B cell (primary cell): ENCODE measurements around the gene RNPEPL1. TPM values are rescaled to one million over a fixed set of nuclear protein-coding genes. Genes with fewer than 3 reads are reported as not detected.

Experiments used
- ATAC-seq: fragments of 200-7000 bp; cut with Tn5 transposase; one replicate; pipeline ENCODE4 v1.10.0; 2021; ENCODE audit warnings: low read depth, mild to moderate bottlenecking, moderate number of reproducible peaks, moderate library complexity
- CTCF ChIA-PET: fragments of 350-600 bp; sonication (Branson Sonifier 250); formaldehyde crosslinking; loops from one replicate; lab custom pipeline; 2021; ENCODE audit warnings: antibody characterized with exemption, inconsistent platforms; lab: Charles Lee
- POLR2A ChIA-PET: fragments of 350-600 bp; sonication (Branson Sonifier 250); formaldehyde crosslinking; loops from one replicate; lab custom pipeline; 2021; ENCODE audit warnings: antibody characterized with exemption; lab: Charles Lee
- DNase-seq: peaks from one replicate; pipeline ENCODE4 v3.0.0; 2013
- H2AFZ ChIP-seq: 2 replicates; pipeline ENCODE4 v1.6.1; 2012; ENCODE audit warnings: mild to moderate bottlenecking, low read depth, low read length; ENCODE audit not compliant: insufficient read depth, poor library complexity, severe bottlenecking
- H3K27ac ChIP-seq, 2 donors: 1 replicate in 1 of 2; 2 replicates in 1 of 2; pipeline ENCODE4 v1.5.1; 2012 to 2013; ENCODE audit warnings: low read length in 2 of 2, mild to moderate bottlenecking in 2 of 2, moderate library complexity in 1 of 2
- H3K27me3 ChIP-seq, 4 experiments: fragments of 200-600 bp in 1 of 4; sonication (generic) in 1 of 4; replicated peaks in 1 of 4; 1 replicate in 2 of 4; 2 replicates in 2 of 4; pipeline versions ENCODE4 v1.6.1 to v1.7.0; 2013 to 2016; ENCODE audit warnings: low read length in 3 of 4, mild to moderate bottlenecking in 2 of 4, mixed read lengths in 1 of 4, moderate library complexity in 1 of 4; ENCODE audit not compliant: insufficient read depth in 4 of 4, control insufficient read depth in 3 of 4; ENCODE audit errors: control extremely low read depth in 1 of 4
- H3K36me3 ChIP-seq, 2 experiments: replicated peaks in 1 of 2; 1 replicate in 1 of 2; 2 replicates in 1 of 2; pipeline versions ENCODE4 v1.6.1 to v1.7.1; 2013; ENCODE audit warnings: low read length in 1 of 2; ENCODE audit not compliant: insufficient read depth in 2 of 2, control insufficient read depth in 1 of 2; ENCODE audit errors: control extremely low read depth in 1 of 2, extremely low read depth in 1 of 2
- H3K4me1 ChIP-seq, 2 donors: fragments of 200-600 bp in 1 of 2; sonication (generic) in 1 of 2; 1 replicate in 1 of 2; 2 replicates in 1 of 2; pipeline versions ENCODE4 v1.5.1 to v1.6.1; 2013 to 2017; ENCODE audit warnings: low read length in 2 of 2; ENCODE audit not compliant: control insufficient read depth in 2 of 2, insufficient read depth in 2 of 2
- H3K4me2 ChIP-seq: replicated peaks from 2 replicates; pipeline ENCODE3; 2012; ENCODE audit warnings: mild to moderate bottlenecking, low read depth, low read length; ENCODE audit not compliant: poor library complexity, severe bottlenecking
- H3K4me3 ChIP-seq, 5 experiments: fragments of 200-600 bp in 1 of 5; sonication (generic) in 1 of 5; 1 replicate in 3 of 5; 2 replicates in 2 of 5; pipeline versions ENCODE4 v1.5.1 to v1.7.0; 2011 to 2016; ENCODE audit warnings: low read length in 4 of 5, mild to moderate bottlenecking in 4 of 5, low read depth in 2 of 5, control low read depth in 1 of 5, moderate library complexity in 1 of 5; ENCODE audit not compliant: insufficient read depth in 1 of 5; ENCODE audit errors: control extremely low read depth in 1 of 5, extremely low read depth in 1 of 5
- H3K79me2 ChIP-seq: fragments of 200-600 bp; sonication (generic); one replicate; pipeline ENCODE4 v1.6.0; 2016; ENCODE audit warnings: low read length; ENCODE audit not compliant: control insufficient read depth, insufficient read depth
- H3K9ac ChIP-seq: fragments of 200-600 bp; sonication (generic); 2 replicates; pipeline ENCODE4 v1.6.1; 2017; ENCODE audit warnings: mild to moderate bottlenecking, low read length, moderate library complexity
- H3K9me3 ChIP-seq, 3 donors: one replicate each; pipeline versions ENCODE4 v1.6.1 to v1.7.1; 2013; ENCODE audit warnings: low read length in 2 of 3; ENCODE audit not compliant: control insufficient read depth in 2 of 3, insufficient read depth in 1 of 3; ENCODE audit errors: control extremely low read depth in 1 of 3
- H4K20me1 ChIP-seq: 2 replicates; pipeline ENCODE4 v1.6.0; 2012; ENCODE audit warnings: mild to moderate bottlenecking, low read length; ENCODE audit not compliant: insufficient read depth, control insufficient read depth, poor library complexity, severe bottlenecking
- H3K27ac Mint-ChIP-seq: one replicate; pipeline ENCODE4 v1.8.0; 2021; ENCODE audit warnings: mixed read lengths
- H3K27me3 Mint-ChIP-seq: one replicate; pipeline ENCODE4 v1.8.0; 2021; ENCODE audit warnings: mixed read lengths
- H3K4me1 Mint-ChIP-seq: one replicate; pipeline ENCODE4 v1.8.0; 2021; ENCODE audit warnings: mixed read lengths
- H3K4me3 Mint-ChIP-seq: one replicate; pipeline ENCODE4 v1.8.0; 2021; ENCODE audit warnings: mixed read lengths
- H3K9me3 Mint-ChIP-seq: one replicate; pipeline ENCODE4 v1.8.0; 2022; ENCODE audit warnings: mixed read lengths; ENCODE audit not compliant: insufficient read depth
- EZH2 ChIP-seq: IDR thresholded peaks from 2 replicates; pipeline ENCODE4 v1.6.1; 2012; ENCODE audit warnings: borderline replicate concordance, low read depth, mild to moderate bottlenecking, moderate library complexity, low read length; ENCODE audit not compliant: insufficient read depth, poor library complexity, severe bottlenecking
- WGBS: methylation state at CpG from one replicate; pipeline ENCODE4 v1.1.5; 2013; ENCODE audit warnings: missing lambda C conversion rate; ENCODE audit not compliant: insufficient coverage; 5-methylcytosine and 5-hydroxymethylcytosine counted together
- intact Hi-C: fragments of 100-400 bp; cut with micrococcal nuclease; formaldehyde crosslinking; loops from one replicate; pipeline ENCODE4 v1.10.0; 2022
- polyA plus RNA-seq: library from polyadenylated mRNA; depleted of rRNA; stranded (reverse); fragments of >200 nt; gene quantifications from 2 replicates; pipeline ENCODE4 v1.2.3, GENCODE V29; 2012
- total RNA-seq, 2 donors: library from RNA; stranded (reverse); fragments of 120-200 nt in 1 of 2; gene quantifications; 1 replicate in 1 of 2; 2 replicates in 1 of 2; pipeline versions ENCODE4 v1.2.3 to v1.2.4, GENCODE V29; 2013 to 2022
- TF ChIP-seq, protein P1 (sequence below): fragments of 200-600 bp; IDR thresholded peaks from one replicate; pipeline ENCODE4 v1.8.0; 2022; ENCODE audit warnings: antibody characterized with exemption, mild to moderate bottlenecking

RNPEPL1 gene
- total and polyA plus RNA-seq, 2 donors (not counting 1 experiment from before 2014, with no cell fraction given) = 103 to 109 TPM

DNA sequence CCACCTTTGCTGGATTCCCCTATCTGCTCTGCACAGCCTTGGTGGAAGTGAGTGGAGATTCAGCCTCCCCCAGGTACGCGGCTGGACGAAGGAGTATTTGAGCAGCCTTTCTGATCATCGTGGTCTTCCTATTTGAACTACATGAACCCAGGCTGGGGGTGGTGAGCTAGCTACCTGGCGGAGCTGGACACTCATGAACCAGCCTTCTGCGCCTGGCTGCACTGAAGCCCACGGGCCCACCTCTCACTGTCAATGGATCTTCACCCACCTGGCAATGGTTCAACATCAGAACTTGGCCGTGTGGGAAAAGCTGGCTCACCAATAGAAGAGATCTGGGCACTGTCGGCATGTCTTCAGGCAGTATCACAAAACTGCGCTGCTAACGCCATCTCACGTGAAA, 45.9 kb upstream of the RNPEPL1 start:
- no peaks in the 10 kb centered on the region for H3K79me2 ChIP-seq
- no peak overlapping the region for H3K27ac ChIP-seq
- Mint-ChIP-seq H3K9me3 (no peaks in the 10 kb centered on the region), H3K4me1 (peaks cover 2% of the 10 kb centered on the region), H3K27ac (no peak overlapping the region), H3K4me3 (no peak overlapping the region), H3K27me3 (no peaks in the 10 kb centered on the region)
- no peak overlapping the region for H3K4me2 ChIP-seq
- TF ChIP-seq, protein P1, sequence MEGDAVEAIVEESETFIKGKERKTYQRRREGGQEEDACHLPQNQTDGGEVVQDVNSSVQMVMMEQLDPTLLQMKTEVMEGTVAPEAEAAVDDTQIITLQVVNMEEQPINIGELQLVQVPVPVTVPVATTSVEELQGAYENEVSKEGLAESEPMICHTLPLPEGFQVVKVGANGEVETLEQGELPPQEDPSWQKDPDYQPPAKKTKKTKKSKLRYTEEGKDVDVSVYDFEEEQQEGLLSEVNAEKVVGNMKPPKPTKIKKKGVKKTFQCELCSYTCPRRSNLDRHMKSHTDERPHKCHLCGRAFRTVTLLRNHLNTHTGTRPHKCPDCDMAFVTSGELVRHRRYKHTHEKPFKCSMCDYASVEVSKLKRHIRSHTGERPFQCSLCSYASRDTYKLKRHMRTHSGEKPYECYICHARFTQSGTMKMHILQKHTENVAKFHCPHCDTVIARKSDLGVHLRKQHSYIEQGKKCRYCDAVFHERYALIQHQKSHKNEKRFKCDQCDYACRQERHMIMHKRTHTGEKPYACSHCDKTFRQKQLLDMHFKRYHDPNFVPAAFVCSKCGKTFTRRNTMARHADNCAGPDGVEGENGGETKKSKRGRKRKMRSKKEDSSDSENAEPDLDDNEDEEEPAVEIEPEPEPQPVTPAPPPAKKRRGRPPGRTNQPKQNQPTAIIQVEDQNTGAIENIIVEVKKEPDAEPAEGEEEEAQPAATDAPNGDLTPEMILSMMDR = no peak
- no peak for TF ChIP-seq EZH2
- peaks cover 0 to 38% of the 10 kb centered on the region in 2 experiments for H3K36me3 ChIP-seq
- intact Hi-C loops = no loop called here
- POLR2A ChIA-PET = no interaction called here
- H3K27me3 ChIP-seq = no peaks in the 10 kb centered on the region
- no peak for DNase-seq
- no peak overlapping the region for H3K4me3 ChIP-seq
- CTCF ChIA-PET = interaction anchor here (1.3 kb wide), 1 partner anchor 44 kb away, joined by 5 read pairs; no protein-coding TSS in a partner anchor
- H3K9me3 ChIP-seq = peaks cover 0 to 57% (median 13%) of the 10 kb centered on the region in 3 donors
- no peaks in the 10 kb centered on the region for H3K4me1 ChIP-seq
- no peak overlapping the region for H3K9ac ChIP-seq
- ATAC-seq = no peak
- WGBS = 97% methylated on average over 9 of the region's 12 CpGs
- no peaks in the 10 kb centered on the region for H4K20me1 ChIP-seq
- no peak overlapping the region for H2AFZ ChIP-seq

DNA sequence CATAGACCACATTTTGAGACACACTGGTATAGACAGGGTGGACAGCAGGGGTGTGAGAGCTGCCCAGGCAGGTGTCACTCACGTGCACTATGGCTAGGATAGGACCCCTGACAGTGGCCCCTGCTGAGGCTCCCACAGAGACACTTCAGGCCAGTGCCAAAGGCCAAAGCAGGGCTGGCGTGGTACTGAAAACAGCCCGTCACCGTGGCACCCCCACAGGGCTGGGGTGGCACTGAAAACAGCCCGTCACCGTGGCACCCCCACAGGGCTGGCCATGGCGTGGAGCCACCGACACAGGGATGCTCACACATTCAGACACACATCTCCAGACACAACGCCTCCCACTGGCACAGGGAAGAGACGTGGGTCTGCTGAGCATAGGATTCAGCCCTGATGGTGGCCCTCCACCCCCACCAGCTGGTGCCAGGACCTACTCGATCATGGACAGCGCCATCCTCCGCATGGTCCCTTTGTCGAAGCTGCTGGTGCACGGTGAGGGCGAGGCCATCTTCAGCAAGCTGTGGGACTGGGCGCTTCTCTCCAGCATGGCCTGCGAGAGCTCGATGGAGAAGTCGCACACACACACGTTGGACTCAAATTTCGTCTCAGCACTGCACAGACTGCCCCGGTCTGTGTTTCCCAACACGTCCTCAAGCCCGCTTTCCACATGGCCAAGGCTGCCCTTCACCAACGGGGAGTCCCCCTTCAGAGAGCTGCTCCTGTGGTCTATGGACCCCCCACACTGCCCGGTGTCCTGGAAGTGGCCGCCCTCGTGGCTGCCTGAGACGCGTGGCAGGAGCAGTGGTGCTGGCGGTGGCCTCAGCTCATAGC, 44.6 kb upstream of the RNPEPL1 start:
- no peak for DNase-seq
- Histone ChIP-seq H3K4me2 (no peak overlapping the region), H3K79me2 (no peaks in the 10 kb centered on the region), H4K20me1 (no peaks in the 10 kb centered on the region), H3K4me1 (no peaks in the 10 kb centered on the region), H3K9ac (no peak overlapping the region), H3K4me3 (no peak overlapping the region), H3K27ac (no peak overlapping the region), H3K36me3 (peaks cover 0 to 38% of the 10 kb centered on the region in 2 experiments), H2AFZ (no peak overlapping the region), H3K9me3 (peaks cover 0 to 59% (median 13%) of the 10 kb centered on the region in 3 donors), H3K27me3 (no peaks in the 10 kb centered on the region)
- peaks cover 2% of the 10 kb centered on the region for H3K9me3 Mint-ChIP-seq
- ATAC-seq = no peak
- CTCF ChIA-PET = interaction anchor here (2.5 kb wide), 1 partner anchor 10 kb away, joined by 9 read pairs; no protein-coding TSS in a partner anchor
- no peak overlapping the region for H3K27ac Mint-ChIP-seq
- POLR2A ChIA-PET = no interaction called here
- no peak for TF ChIP-seq EZH2
- TF ChIP-seq, protein P1 = no peak
- no peaks in the 10 kb centered on the region for H3K27me3 Mint-ChIP-seq
- H3K4me3 Mint-ChIP-seq = no peak overlapping the region
- WGBS = 97% methylated on average over 29 of the region's 32 CpGs
- H3K4me1 Mint-ChIP-seq = peaks cover 2% of the 10 kb centered on the region
- intact Hi-C loops = no loop called here
